DOHH2 (cell line): ENCODE data around the gene MMP2.

Source experiments
- EZH2phosphoT487 ChIP-seq: fragments of 200-600 bp; sonication (generic); IDR thresholded peaks from 2 replicates; pipeline ENCODE4 v1.6.1; 2017; ENCODE audit warnings: borderline replicate concordance, mild to moderate bottlenecking, antibody characterized with exemption, low read length, moderate library complexity, mixed read lengths
- TF ChIP-seq, protein P1 (sequence below): fragments of 200-600 bp; sonication (generic); IDR thresholded peaks from one replicate; pipeline ENCODE4 v1.5.1; 2014; ENCODE audit warnings: antibody characterized with exemption, mild to moderate bottlenecking, low read depth, low read length; ENCODE audit not compliant: poor library complexity, severe bottlenecking

- TF ChIP-seq, protein P1, sequence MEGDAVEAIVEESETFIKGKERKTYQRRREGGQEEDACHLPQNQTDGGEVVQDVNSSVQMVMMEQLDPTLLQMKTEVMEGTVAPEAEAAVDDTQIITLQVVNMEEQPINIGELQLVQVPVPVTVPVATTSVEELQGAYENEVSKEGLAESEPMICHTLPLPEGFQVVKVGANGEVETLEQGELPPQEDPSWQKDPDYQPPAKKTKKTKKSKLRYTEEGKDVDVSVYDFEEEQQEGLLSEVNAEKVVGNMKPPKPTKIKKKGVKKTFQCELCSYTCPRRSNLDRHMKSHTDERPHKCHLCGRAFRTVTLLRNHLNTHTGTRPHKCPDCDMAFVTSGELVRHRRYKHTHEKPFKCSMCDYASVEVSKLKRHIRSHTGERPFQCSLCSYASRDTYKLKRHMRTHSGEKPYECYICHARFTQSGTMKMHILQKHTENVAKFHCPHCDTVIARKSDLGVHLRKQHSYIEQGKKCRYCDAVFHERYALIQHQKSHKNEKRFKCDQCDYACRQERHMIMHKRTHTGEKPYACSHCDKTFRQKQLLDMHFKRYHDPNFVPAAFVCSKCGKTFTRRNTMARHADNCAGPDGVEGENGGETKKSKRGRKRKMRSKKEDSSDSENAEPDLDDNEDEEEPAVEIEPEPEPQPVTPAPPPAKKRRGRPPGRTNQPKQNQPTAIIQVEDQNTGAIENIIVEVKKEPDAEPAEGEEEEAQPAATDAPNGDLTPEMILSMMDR = no peak
- TF ChIP-seq EZH2phosphoT487 = no peak
Observed at GRCh38 chr16:55470533-55471371, 8.2 kb upstream of the MMP2 start.
